H1 (cell line): ENCODE results near the gene FAM114A2. TPM values are rescaled to one million over a fixed set of nuclear protein-coding genes. Genes with fewer than 3 reads are reported as not detected.

Source experiments
- CTCF ChIA-PET: fragments of 300-600 bp; sonication (Branson Sonifier 250); formaldehyde crosslinking; loops from one replicate; lab custom pipeline; 2021; ENCODE audit not compliant: partially characterized antibody; lab: Charles Lee
- POLR2A ChIA-PET: fragments of 300-600 bp; sonication (Branson Sonifier 250); formaldehyde crosslinking; loops from one replicate; lab custom pipeline; 2021; ENCODE audit warnings: inconsistent platforms; ENCODE audit not compliant: partially characterized antibody; lab: Charles Lee
- DNase-seq, 2 experiments: peaks; one replicate each; pipeline versions ENCODE4 v3.0.0 to v3.0.0-alpha.2; 2010 to 2022; ENCODE audit warnings: low spot score in 2 of 2, low read depth in 1 of 2, mixed read lengths in 1 of 2
- FAIRE-seq: peaks from 2 replicates; lab custom pipeline; 2011; peaks lifted over from hg19 to GRCh38; lab: Jason Lieb, UNC
- H2AFZ ChIP-seq: 2 replicates; pipeline ENCODE4 v1.8.1; 2012; ENCODE audit warnings: low read length, inconsistent platforms
- H2AK5ac ChIP-seq: 2 replicates; pipeline ENCODE4 v1.6.1; 2013; ENCODE audit warnings: low read depth, low read length
- H2BK120ac ChIP-seq: replicated peaks from 2 replicates; pipeline ENCODE3; 2013; ENCODE audit warnings: low read depth, low read length, inconsistent platforms
- H2BK12ac ChIP-seq: 2 replicates; pipeline ENCODE4 v1.6.1; 2013; ENCODE audit warnings: low read depth, low read length
- H2BK15ac ChIP-seq: 2 replicates; pipeline ENCODE4 v1.6.1; 2013; ENCODE audit warnings: low read length
- H2BK20ac ChIP-seq: 2 replicates; pipeline ENCODE4 v1.6.1; 2013; ENCODE audit warnings: low read length
- H2BK5ac ChIP-seq: 2 replicates; pipeline ENCODE4 v1.6.1; 2013; ENCODE audit warnings: low read depth, low read length
- H3K14ac ChIP-seq: 2 replicates; pipeline ENCODE4 v1.6.1; 2013; ENCODE audit warnings: inconsistent platforms; ENCODE audit not compliant: insufficient read length
- H3K18ac ChIP-seq: 2 replicates; pipeline ENCODE4 v1.6.1; 2013; ENCODE audit warnings: low read length; ENCODE audit errors: extremely low read depth
- H3K23ac ChIP-seq: 2 replicates; pipeline ENCODE4 v1.6.1; 2013; ENCODE audit warnings: inconsistent platforms; ENCODE audit not compliant: insufficient read length
- H3K23me2 ChIP-seq: 2 replicates; pipeline ENCODE4 v1.6.1; 2013; ENCODE audit warnings: low read depth, low read length
- H3K27ac ChIP-seq: 2 replicates; pipeline ENCODE4 v1.6.1; 2011; ENCODE audit warnings: low read depth, low read length, inconsistent platforms
- H3K27me3 ChIP-seq, 4 experiments: replicated peaks in 1 of 4; 1 replicate in 1 of 4; 2 replicates in 3 of 4; pipeline versions ENCODE4 v1.6.1 to v1.8.1; 2011 to 2013; ENCODE audit warnings: low read length in 3 of 4, mild to moderate bottlenecking in 3 of 4, inconsistent platforms in 2 of 4, mixed read lengths in 2 of 4, moderate library complexity in 1 of 4; ENCODE audit not compliant: control insufficient read depth in 3 of 4, insufficient read depth in 3 of 4; ENCODE audit errors: extremely low read depth in 1 of 4
- H3K36me3 ChIP-seq, 4 experiments: 2 replicates each; pipeline versions ENCODE4 v1.6.1 to v1.8.1; 2011 to 2013; ENCODE audit warnings: mild to moderate bottlenecking in 4 of 4, low read length in 3 of 4, moderate library complexity in 2 of 4, control low read depth in 1 of 4, inconsistent platforms in 1 of 4; ENCODE audit not compliant: insufficient read depth in 4 of 4, control insufficient read depth in 2 of 4
- H3K4ac ChIP-seq: replicated peaks from 2 replicates; pipeline ENCODE3; 2013; ENCODE audit warnings: low read length, low read depth, mixed read lengths, inconsistent platforms; ENCODE audit not compliant: insufficient read length
- H3K4me1 ChIP-seq, 4 experiments: replicated peaks in 1 of 4; 1 replicate in 1 of 4; 2 replicates in 3 of 4; pipeline versions ENCODE4 v1.6.1 to v1.8.1; 2011 to 2013; ENCODE audit warnings: low read length in 3 of 4, inconsistent platforms in 2 of 4, mixed read lengths in 1 of 4; ENCODE audit not compliant: insufficient read depth in 4 of 4, control insufficient read depth in 3 of 4
- H3K4me2 ChIP-seq, 2 experiments: 2 replicates each; pipeline versions ENCODE4 v1.6.1 to v1.8.1; 2011 to 2013; ENCODE audit warnings: low read depth in 2 of 2, low read length in 2 of 2, control low read depth in 1 of 2, inconsistent platforms in 1 of 2, mild to moderate bottlenecking in 1 of 2; ENCODE audit not compliant: insufficient read depth in 1 of 2
- H3K4me3 ChIP-seq, 4 experiments: fragments of 200-600, 300-600 bp in 1 of 4; sonication (generic), shearing (Covaris generic), sonication (Bioruptor Twin) in 1 of 4; 2 replicates each; pipeline versions ENCODE4 v1.5.1 to v1.8.1; 2011 to 2016; ENCODE audit warnings: low read length in 4 of 4, low read depth in 3 of 4, control low read depth in 2 of 4, inconsistent platforms in 2 of 4, mild to moderate bottlenecking in 2 of 4, mixed read lengths in 1 of 4, moderate library complexity in 1 of 4; ENCODE audit not compliant: insufficient read depth in 2 of 4; ENCODE audit errors: extremely low read depth in 1 of 4
- H3K56ac ChIP-seq: replicated peaks from 2 replicates; pipeline ENCODE3; 2013; ENCODE audit warnings: low read depth, mild to moderate bottlenecking, mixed read lengths, low read length, inconsistent platforms; ENCODE audit not compliant: insufficient read length
- H3K79me1 ChIP-seq: 2 replicates; pipeline ENCODE4 v1.6.1; 2013; ENCODE audit warnings: low read depth, low read length, control low read depth
- H3K79me2 ChIP-seq, 2 experiments: 2 replicates each; pipeline versions ENCODE4 v1.6.1 to v1.8.1; 2012 to 2013; ENCODE audit warnings: low read length in 2 of 2, mild to moderate bottlenecking in 2 of 2, inconsistent platforms in 1 of 2; ENCODE audit not compliant: insufficient read depth in 2 of 2, control insufficient read depth in 1 of 2
- H3K9ac ChIP-seq, 4 experiments: replicated peaks in 1 of 4; 1 replicate in 1 of 4; 2 replicates in 3 of 4; pipeline versions ENCODE4 v1.6.1 to v1.8.1; 2011 to 2013; ENCODE audit warnings: low read depth in 3 of 4, low read length in 3 of 4, control low read depth in 2 of 4, mild to moderate bottlenecking in 2 of 4, moderate library complexity in 2 of 4, inconsistent platforms in 1 of 4; ENCODE audit errors: extremely low read depth in 1 of 4
- H3K9me3 ChIP-seq, 2 experiments: 2 replicates each; pipeline versions ENCODE4 v1.6.1 to v1.8.1; 2012 to 2013; ENCODE audit warnings: mild to moderate bottlenecking in 2 of 2, moderate library complexity in 2 of 2, control low read depth in 1 of 2, inconsistent platforms in 1 of 2, low read depth in 1 of 2, low read length in 1 of 2, mixed read lengths in 1 of 2; ENCODE audit not compliant: insufficient read depth in 2 of 2
- H4K20me1 ChIP-seq, 2 experiments: replicated peaks in 1 of 2; 2 replicates each; pipeline versions ENCODE3 to v1.8.1; 2011 to 2013; ENCODE audit warnings: inconsistent platforms in 2 of 2, low read length in 2 of 2, mild to moderate bottlenecking in 1 of 2; ENCODE audit not compliant: insufficient read depth in 2 of 2, control insufficient read depth in 1 of 2
- H4K5ac ChIP-seq: 2 replicates; pipeline ENCODE4 v1.6.1; 2013; ENCODE audit warnings: low read length, low read depth, mixed read lengths, inconsistent platforms; ENCODE audit not compliant: insufficient read length
- H4K8ac ChIP-seq: 2 replicates; pipeline ENCODE4 v1.8.0; 2013; ENCODE audit warnings: mild to moderate bottlenecking, moderate library complexity, low read length, inconsistent platforms; ENCODE audit not compliant: insufficient read depth; ENCODE audit errors: extremely low read depth
- H4K91ac ChIP-seq: replicated peaks from 2 replicates; pipeline ENCODE3; 2013; ENCODE audit warnings: low read length, mixed read lengths, inconsistent platforms; ENCODE audit not compliant: insufficient read length
- ATF3 ChIP-seq: IDR thresholded peaks from 2 replicates; pipeline ENCODE4 v1.6.1; 2011; ENCODE audit warnings: low read depth, mild to moderate bottlenecking, low read length; ENCODE audit not compliant: insufficient read depth
- BRCA1 ChIP-seq: IDR thresholded peaks from 2 replicates; pipeline ENCODE4 v1.6.1; 2012; ENCODE audit warnings: low read depth, low read length, improper control_type of control experiment
- CTCF ChIP-seq, 3 experiments: IDR thresholded peaks; 1 replicate in 2 of 3; 2 replicates in 1 of 3; pipeline versions ENCODE4 v1.5.1 to v1.6.1; 2011; ENCODE audit warnings: low read length in 3 of 3, mild to moderate bottlenecking in 3 of 3, inconsistent platforms in 2 of 3, low read depth in 1 of 3, moderate library complexity in 1 of 3; ENCODE audit not compliant: insufficient read depth in 1 of 3; ENCODE audit errors: control extremely low read depth in 1 of 3
- FOSL1 ChIP-seq: IDR thresholded peaks from 2 replicates; pipeline ENCODE4 v1.6.1; 2011; ENCODE audit warnings: mild to moderate bottlenecking, low read depth, low read length, moderate library complexity; ENCODE audit not compliant: insufficient read depth
- HDAC2 ChIP-seq, 2 experiments: fragments of 300-600 bp in 1 of 2; sonication (generic) in 1 of 2; IDR thresholded peaks; 2 replicates each; pipeline ENCODE4 v1.6.1; 2011 to 2012; ENCODE audit warnings: low read depth in 2 of 2, low read length in 2 of 2, mild to moderate bottlenecking in 2 of 2, moderate library complexity in 2 of 2, borderline replicate concordance in 1 of 2, inconsistent platforms in 1 of 2
- PHF8 ChIP-seq: fragments of 200-600 bp; sonication (generic); conservative IDR thresholded peaks from 2 replicates; pipeline ENCODE4 v1.7.1; 2012; ENCODE audit warnings: low read depth, mild to moderate bottlenecking, inconsistent platforms, low read length, moderate library complexity
- POLR2A ChIP-seq, 2 experiments: IDR thresholded peaks; 1 replicate in 1 of 2; 2 replicates in 1 of 2; pipeline ENCODE4 v1.6.1; 2011; ENCODE audit warnings: low read depth in 2 of 2, low read length in 2 of 2, mild to moderate bottlenecking in 2 of 2; ENCODE audit errors: control extremely low read depth in 1 of 2
- TAF7 ChIP-seq: optimal IDR thresholded peaks from 2 replicates; pipeline ENCODE3; 2011; ENCODE audit warnings: low read depth, mild to moderate bottlenecking, inconsistent platforms, low read length, moderate library complexity, borderline replicate concordance
- WGBS, 2 experiments: shearing (Covaris generic) in 1 of 2; methylation state at CpG; one replicate each; pipeline versions ENCODE4 v1.1.6 to v1.1.7; 2013 to 2015; ENCODE audit warnings: low lambda C conversion rate in 2 of 2, mixed read lengths in 2 of 2, inconsistent platforms in 1 of 2, low coverage in 1 of 2, missing lambda C conversion rate in 1 of 2; ENCODE audit not compliant: insufficient replicate concordance in 2 of 2, insufficient coverage in 1 of 2, insufficient read length in 1 of 2; ENCODE audit errors: extremely low coverage in 1 of 2, missing lambda C conversion rate in 1 of 2; 5-methylcytosine and 5-hydroxymethylcytosine counted together
- polyA plus RNA-seq, 7 experiments: library from polyadenylated mRNA; depleted of rRNA in 3 of 7; stranded (reverse) in 5 of 7; unstranded in 2 of 7; fragments of >200 nt in 5 of 7; fragments of 200-250 nt in 2 of 7; gene quantifications; 1 replicate in 5 of 7; 2 replicates in 1 of 7; 4 replicates in 1 of 7; pipeline versions ENCODE4 v1.2.1 to v1.2.3, GENCODE V29; 2011 to 2013; ENCODE audit warnings: missing spikeins in 2 of 7, mixed read lengths in 2 of 7
- total RNA-seq: library from RNA; stranded (reverse); fragmentation: NEBNext Ultra II Directional; extraction: Animal tissue kit (Norgen Biotek cat#: 25700); gene quantifications from 2 replicates; pipeline ENCODE4 v1.2.1, GENCODE V29; 2021

Gene FAM114A2
- total and polyA plus RNA-seq, 2 of the 8 experiments (the other 6 are each of a cell fraction or from before 2014, with no cell fraction given) = 3.8 to 9.2 TPM

GRCh38 chr5:154059583-154059982 lies 20.9 kb upstream of the FAM114A2 start:
- H3K79me1 ChIP-seq = no peaks in the 10 kb centered on the region
- no peak overlapping the region for H2BK20ac ChIP-seq
- no peaks in the 10 kb centered on the region; a peak in 1 of 7 replicates for H3K27me3 ChIP-seq
- H3K4me1 ChIP-seq = peaks cover 0 to 19% (median 2%) of the 10 kb centered on the region in 4 experiments; a peak in 2 of 7 replicates
- no peak for DNase-seq
- no peaks in the 10 kb centered on the region for H3K9me3 ChIP-seq
- no peak overlapping the region for H3K23ac ChIP-seq
- no peak overlapping the region for H2BK12ac ChIP-seq
- H3K36me3 ChIP-seq = no peaks in the 10 kb centered on the region; a peak in 1 of 8 replicates
- H4K8ac ChIP-seq = no peak overlapping the region
- no peak overlapping the region for H3K14ac ChIP-seq
- POLR2A ChIA-PET = interaction anchor here (0.7 to 2.1 kb wide), 2 partner anchors 10 to 14 kb away, joined by 3 to 7 read pairs; no protein-coding TSS in a partner anchor
- no peak overlapping the region for H2AFZ ChIP-seq
- WGBS, 2 experiments = 88% methylated on average over 4 of the region's 4 CpGs; no CpG with 5 or more reads in 1 of the 2 experiments
- H3K23me2 ChIP-seq = no peaks in the 10 kb centered on the region
- peaks cover 2 to 15% of the 10 kb centered on the region in 2 experiments for H4K20me1 ChIP-seq
- no peak overlapping the region for H3K9ac ChIP-seq
- no peak overlapping the region for H2BK15ac ChIP-seq
- CTCF ChIA-PET = interaction anchor here (0.7 to 6.8 kb wide), 9 partner anchors 9 to 345 kb away, joined by 3 to 33 read pairs (median 4); no protein-coding TSS in a partner anchor
- H2BK120ac ChIP-seq = no peak overlapping the region
- H2BK5ac ChIP-seq = no peak overlapping the region
- no peak overlapping the region for H3K27ac ChIP-seq
- H4K5ac ChIP-seq = no peak overlapping the region
- H3K4me3 ChIP-seq = no peak overlapping the region
- H4K91ac ChIP-seq = no peak overlapping the region
- H3K56ac ChIP-seq = no peak overlapping the region
- no peak overlapping the region for H3K4ac ChIP-seq
- H3K79me2 ChIP-seq = no peaks in the 10 kb centered on the region
- no peak overlapping the region for H3K18ac ChIP-seq
- H2AK5ac ChIP-seq = no peak overlapping the region
- FAIRE-seq = no peak
- H3K4me2 ChIP-seq = no peak overlapping the region
- TF ChIP-seq ATF3 (no peak), FOSL1 (no peak), HDAC2 (IDR thresholded peaks at IDR 0.05; ENCODE audit: borderline replicate concordance in 1 of 2, low read depth in 2 of 2, low read length in 2 of 2) (no peak), PHF8 (no peak), CTCF (IDR thresholded peaks at IDR 0.05; ENCODE audit: control extremely low read depth in 1 of 3, insufficient read depth in 1 of 3, low read depth in 1 of 3, low read length in 3 of 3) (no peak), TAF7 (no peak), POLR2A (IDR thresholded peaks at IDR 0.05; ENCODE audit: control extremely low read depth in 1 of 2, low read depth in 2 of 2, low read length in 2 of 2) (no peak), BRCA1 (no peak)
